HepG2 (cell line): ENCODE results near the gene ROPN1B.

ENCODE experiments used
- CTCF ChIP-seq: sonication (generic); formaldehyde crosslinking; IDR thresholded peaks from 2 replicates; pipeline ENCODE4 v1.5.0; 2020; ENCODE audit warnings: mild to moderate bottlenecking, missing genetic modification reagents, moderate library complexity
- GTF2F1 ChIP-seq: fragments of 150-350 bp; IDR thresholded peaks from 2 replicates; pipeline ENCODE4 v1.6.1; 2014; ENCODE audit warnings: low read length
- GTF3A ChIP-seq: sonication (generic); formaldehyde crosslinking; conservative IDR thresholded peaks from 2 replicates; pipeline ENCODE4 v1.4.0; 2020; ENCODE audit warnings: mild to moderate bottlenecking, missing genetic modification reagents
- NFE2 ChIP-seq: sonication (generic); formaldehyde crosslinking; IDR thresholded peaks from 2 replicates; pipeline ENCODE4 v1.4.0; 2020; ENCODE audit warnings: missing genetic modification reagents
- ZNF350 ChIP-seq: sonication (generic); formaldehyde crosslinking; IDR thresholded peaks from 2 replicates; pipeline ENCODE4 v1.4.0; 2020; ENCODE audit warnings: mild to moderate bottlenecking, low read depth, missing genetic modification reagents, borderline replicate concordance
- ZNF816 ChIP-seq: sonication (generic); formaldehyde crosslinking; IDR thresholded peaks from 2 replicates; pipeline ENCODE4 v1.8.0; 2022; ENCODE audit warnings: missing genetic modification reagents, mild to moderate bottlenecking, borderline replicate concordance

- TF ChIP-seq ZNF816 (CRISPR knock-in tag) (no peak), GTF2F1 (no peak), GTF3A (no peak), NFE2 (CRISPR knock-in tag) (no peak), ZNF350 (CRISPR knock-in tag) (no peak), CTCF (no peak)
Observed at GRCh38 chr3:126028096-126028495, 59.1 kb downstream of the ROPN1B start.
